Panc1 (cell line): ENCODE measurements around the gene TRAFD1.

Experiments used
- CTCF ChIP-seq: fragments of 450-650 bp; IDR thresholded peaks from 2 replicates; pipeline ENCODE4 v1.5.1; 2017; ENCODE audit warnings: mild to moderate bottlenecking
- REST ChIP-seq, 2 experiments: IDR thresholded peaks; 2 replicates each; pipeline ENCODE4 v1.6.1; 2011 to 2012; ENCODE audit warnings: low read depth in 2 of 2, control low read depth in 1 of 2, low read length in 1 of 2, mild to moderate bottlenecking in 1 of 2, moderate library complexity in 1 of 2; ENCODE audit not compliant: insufficient read depth in 1 of 2
- SIN3A ChIP-seq: IDR thresholded peaks from 2 replicates; pipeline ENCODE4 v1.6.1; 2012; ENCODE audit warnings: low read depth, mild to moderate bottlenecking, low read length, moderate library complexity, borderline replicate concordance; ENCODE audit not compliant: insufficient read depth

GRCh38 chr12:112163056-112163455 lies 37.7 kb downstream of the TRAFD1 start:
- TF ChIP-seq SIN3A (no peak), CTCF (no peak), REST (IDR thresholded peaks at IDR 0.05; ENCODE audit: insufficient read depth in 1 of 2, low read depth in 2 of 2, low read length in 1 of 2) (no peak)
